Measurements from ENCODE around the gene GPR78.

GPR78 gene

DNA sequence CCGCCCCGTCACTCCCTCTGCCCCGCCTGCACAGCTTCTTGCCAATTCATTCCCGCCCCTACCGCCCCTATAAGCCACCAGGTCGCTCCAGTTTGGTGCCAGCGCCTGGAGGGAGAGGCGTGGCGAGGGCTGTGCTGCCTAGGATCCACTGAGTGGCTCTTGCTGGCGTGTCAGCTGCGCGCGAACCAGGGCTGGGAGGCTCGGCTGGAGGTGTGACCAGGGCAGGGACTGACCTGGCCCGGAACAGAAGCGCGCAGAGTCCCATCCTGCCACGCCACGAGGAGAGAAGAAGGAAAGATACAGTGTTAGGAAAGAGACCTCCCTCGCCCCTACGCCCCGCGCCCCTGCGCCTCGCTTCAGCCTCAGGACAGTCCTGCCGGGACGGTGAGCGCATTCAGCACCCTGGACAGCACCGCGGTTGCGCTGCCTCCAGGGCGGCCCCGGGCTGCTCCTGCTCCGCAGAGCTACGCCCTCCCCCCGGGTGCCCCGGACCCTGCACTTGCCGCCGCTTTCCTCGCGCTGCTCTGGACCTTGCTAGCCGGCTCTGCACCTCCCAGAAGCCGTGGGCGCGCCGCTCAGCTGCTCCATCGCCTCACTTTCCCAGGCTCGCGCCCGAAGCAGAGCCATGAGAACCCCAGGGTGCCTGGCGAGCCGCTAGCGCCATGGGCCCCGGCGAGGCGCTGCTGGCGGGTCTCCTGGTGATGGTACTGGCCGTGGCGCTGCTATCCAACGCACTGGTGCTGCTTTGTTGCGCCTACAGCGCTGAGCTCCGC lies at the start of gene GPR78:
TSS of gene GPR78 (plus strand) at position 72 of the 773 bp plus-strand sequence. CDS start at position 663, 591 bp downstream.
- H3K4me3 ChIP-seq (ENCODE audit: low read length): no peak within 1 kb of the TSS
- TF ChIP-seq CTCF (conservative IDR thresholded peaks at IDR 0.05; ENCODE audit: low read depth, low read length): no peak
- peak; percentile 8 for DNase-seq (ENCODE audit: low read depth)

GRCh38 chr4:8532245-8532781 lies 47.9 kb upstream of the GPR78 start:
- DNase-seq (ENCODE audit: low read depth): no peak
- no peak overlapping the region for H3K4me3 ChIP-seq (ENCODE audit: low read length)
- TF ChIP-seq CTCF (conservative IDR thresholded peaks at IDR 0.05; ENCODE audit: low read depth, low read length): no peak

- H3K4me3 ChIP-seq (ENCODE audit: low read length): no peak overlapping the region
- TF ChIP-seq CTCF (conservative IDR thresholded peaks at IDR 0.05; ENCODE audit: low read depth, low read length): no peak
- DNase-seq (ENCODE audit: low read depth): no peak
Measured at GRCh38 chr4:8533274-8533865, 46.8 kb upstream of the GPR78 start.

GRCh38 chr4:8534129-8534528 lies 46.1 kb upstream of the GPR78 start:
- no peak overlapping the region for H3K4me3 ChIP-seq (ENCODE audit: low read length)
- no peak for DNase-seq (ENCODE audit: low read depth)
- TF ChIP-seq CTCF (conservative IDR thresholded peaks at IDR 0.05; ENCODE audit: low read depth, low read length): no peak

- TF ChIP-seq CTCF (conservative IDR thresholded peaks at IDR 0.05; ENCODE audit: low read depth, low read length): no peak
- no peak overlapping the region for H3K4me3 ChIP-seq (ENCODE audit: low read length)
- no peak for DNase-seq (ENCODE audit: low read depth)
Measured at GRCh38 chr4:8534611-8535010, 45.6 kb upstream of the GPR78 start.

DNA sequence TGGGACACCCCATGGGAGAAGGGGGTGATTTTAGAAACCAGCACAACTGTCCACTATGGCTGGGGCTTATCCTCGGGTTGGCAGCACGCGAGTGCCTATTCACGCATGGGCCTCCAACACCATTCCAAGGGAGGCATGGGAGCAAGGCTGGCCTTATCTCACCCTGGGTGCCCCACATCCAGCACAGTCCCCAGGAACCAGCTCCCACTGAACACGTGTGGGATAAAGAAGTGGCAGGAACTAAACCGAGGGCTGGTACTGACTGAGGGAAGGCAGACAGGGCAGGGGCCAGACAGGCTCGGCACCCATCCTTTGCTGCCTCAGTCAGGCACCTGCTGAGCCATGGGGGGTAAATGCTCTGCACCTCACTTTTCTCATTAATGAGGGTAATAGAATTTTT lies 43.7 kb upstream of the GPR78 start:
- no peak overlapping the region for H3K4me3 ChIP-seq (ENCODE audit: low read length)
- TF ChIP-seq CTCF (conservative IDR thresholded peaks at IDR 0.05; ENCODE audit: low read depth, low read length): no peak
- DNase-seq (ENCODE audit: low read depth): no peak
